Ectodermal cell (in vitro differentiated cells): ENCODE measurements around the gene ADAM17.

Experiments used
- H3K27ac ChIP-seq: 2 replicates; pipeline ENCODE4 v1.7.0; 2013; ENCODE audit warnings: mild to moderate bottlenecking, low read depth, low read length; ENCODE audit not compliant: insufficient read depth, poor library complexity, severe bottlenecking
- H3K27me3 ChIP-seq: 2 replicates; pipeline ENCODE4 v1.7.0; 2013; ENCODE audit warnings: mild to moderate bottlenecking, low read length; ENCODE audit not compliant: insufficient read depth, control insufficient read depth, poor library complexity, severe bottlenecking
- H3K36me3 ChIP-seq: one replicate; pipeline ENCODE4 v1.7.0; 2013; ENCODE audit warnings: low read length; ENCODE audit not compliant: control insufficient read depth, insufficient read depth
- H3K4me1 ChIP-seq: one replicate; pipeline ENCODE4 v1.7.0; 2013; ENCODE audit warnings: low read length; ENCODE audit not compliant: control insufficient read depth, insufficient read depth
- H3K4me3 ChIP-seq: 2 replicates; pipeline ENCODE4 v1.7.0; 2013; ENCODE audit warnings: low read depth, low read length, control low read depth; ENCODE audit not compliant: insufficient read depth
- H3K9me3 ChIP-seq: 2 replicates; pipeline ENCODE4 v1.7.0; 2013; ENCODE audit warnings: mild to moderate bottlenecking, low read length, moderate library complexity; ENCODE audit not compliant: control insufficient read depth
- WGBS, 2 experiments: methylation state at CpG; one replicate each; pipeline ENCODE4 v1.1.7; 2013; ENCODE audit warnings: missing lambda C conversion rate in 2 of 2; 5-methylcytosine and 5-hydroxymethylcytosine counted together

Gene ADAM17

GRCh38 chr2:9547262-9547991 is 8.2 kb downstream of the ADAM17 start:
- no peaks in the 10 kb centered on the region for H3K9me3 ChIP-seq
- 71 to 79% methylated on average over 5 of the region's 5 CpGs for WGBS, 2 experiments
- H3K27ac ChIP-seq = no peak overlapping the region
- H3K4me1 ChIP-seq = no peaks in the 10 kb centered on the region
- H3K4me3 ChIP-seq = no peak overlapping the region
- H3K27me3 ChIP-seq = no peaks in the 10 kb centered on the region
- no peaks in the 10 kb centered on the region for H3K36me3 ChIP-seq

DNA sequence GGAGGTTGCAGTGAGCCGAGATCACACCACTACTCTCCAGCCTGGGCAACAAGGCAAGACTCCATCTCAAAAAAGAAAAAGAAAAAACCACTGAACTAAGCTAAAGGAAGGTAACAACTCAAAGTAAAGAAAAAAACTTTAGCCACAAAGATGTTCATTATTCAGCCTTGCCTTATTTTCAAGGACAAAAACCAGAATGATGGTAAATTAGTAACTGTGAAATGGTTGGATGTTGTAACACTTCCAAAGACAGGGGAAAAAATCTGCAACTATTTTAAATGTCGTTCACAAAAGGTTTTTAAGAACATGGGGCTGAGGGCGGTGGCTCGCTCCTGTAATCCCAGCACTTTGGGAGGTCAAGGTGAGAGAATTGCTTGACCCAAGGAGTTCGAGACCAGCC is 10.1 kb downstream of the ADAM17 start:
- 91 to 92% methylated on average over 5 of the region's 5 CpGs for WGBS, 2 experiments
- H3K27ac ChIP-seq = no peak overlapping the region
- no peaks in the 10 kb centered on the region for H3K9me3 ChIP-seq
- no peak overlapping the region for H3K4me3 ChIP-seq
- no peaks in the 10 kb centered on the region for H3K4me1 ChIP-seq
- H3K27me3 ChIP-seq = no peaks in the 10 kb centered on the region
- H3K36me3 ChIP-seq = no peaks in the 10 kb centered on the region

- no peaks in the 10 kb centered on the region for H3K9me3 ChIP-seq
- H3K27me3 ChIP-seq = no peaks in the 10 kb centered on the region
- no peak overlapping the region for H3K4me3 ChIP-seq
- WGBS, 2 experiments = 95 to 96% methylated on average over 1 of the region's 1 CpG
- no peak overlapping the region for H3K27ac ChIP-seq
- H3K36me3 ChIP-seq = no peaks in the 10 kb centered on the region
- H3K4me1 ChIP-seq = no peaks in the 10 kb centered on the region
Observed at GRCh38 chr2:9543557-9543956, 12.1 kb downstream of the ADAM17 start.

DNA sequence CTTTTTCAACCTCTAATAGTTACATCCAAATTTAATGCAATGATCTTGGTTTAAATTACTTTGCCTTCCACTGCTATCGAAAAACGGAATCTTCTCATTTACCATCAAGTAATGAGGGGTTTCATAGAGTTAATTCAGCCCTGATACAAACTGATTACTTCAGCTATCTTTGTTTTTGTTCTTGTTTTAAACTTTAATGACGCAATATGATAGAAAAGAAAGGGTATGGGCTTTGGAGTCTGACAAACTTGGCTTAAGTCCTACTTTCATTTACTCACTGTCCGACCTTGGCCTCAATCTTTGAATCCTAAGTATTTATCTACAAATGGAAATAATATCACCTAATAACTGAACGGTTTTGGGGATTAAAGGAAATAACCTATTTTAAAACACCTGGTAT is 16.1 kb downstream of the ADAM17 start:
- no peak overlapping the region for H3K4me3 ChIP-seq
- no peak overlapping the region for H3K27ac ChIP-seq
- H3K9me3 ChIP-seq = no peaks in the 10 kb centered on the region
- no peaks in the 10 kb centered on the region for H3K27me3 ChIP-seq
- H3K4me1 ChIP-seq = no peaks in the 10 kb centered on the region
- WGBS, 2 experiments = 95 to 100% methylated on average over 1 to 3 of the region's 5 CpGs
- H3K36me3 ChIP-seq = no peaks in the 10 kb centered on the region

GRCh38 chr2:9538000-9538507 is 17.6 kb downstream of the ADAM17 start:
- no peaks in the 10 kb centered on the region for H3K27me3 ChIP-seq
- no peak overlapping the region for H3K27ac ChIP-seq
- no peaks in the 10 kb centered on the region for H3K36me3 ChIP-seq
- H3K9me3 ChIP-seq = no peaks in the 10 kb centered on the region
- WGBS, 2 experiments = 92 to 100% methylated on average over 1 to 2 of the region's 2 CpGs
- no peaks in the 10 kb centered on the region for H3K4me1 ChIP-seq
- H3K4me3 ChIP-seq = no peak overlapping the region

GRCh38 chr2:9536504-9536903 is 19.1 kb downstream of the ADAM17 start:
- H3K9me3 ChIP-seq = no peaks in the 10 kb centered on the region
- no peaks in the 10 kb centered on the region for H3K27me3 ChIP-seq
- no peaks in the 10 kb centered on the region for H3K4me1 ChIP-seq
- no peak overlapping the region for H3K4me3 ChIP-seq
- WGBS, 2 experiments = 92 to 96% methylated on average over 6 of the region's 6 CpGs
- H3K36me3 ChIP-seq = no peaks in the 10 kb centered on the region
- no peak overlapping the region for H3K27ac ChIP-seq

DNA sequence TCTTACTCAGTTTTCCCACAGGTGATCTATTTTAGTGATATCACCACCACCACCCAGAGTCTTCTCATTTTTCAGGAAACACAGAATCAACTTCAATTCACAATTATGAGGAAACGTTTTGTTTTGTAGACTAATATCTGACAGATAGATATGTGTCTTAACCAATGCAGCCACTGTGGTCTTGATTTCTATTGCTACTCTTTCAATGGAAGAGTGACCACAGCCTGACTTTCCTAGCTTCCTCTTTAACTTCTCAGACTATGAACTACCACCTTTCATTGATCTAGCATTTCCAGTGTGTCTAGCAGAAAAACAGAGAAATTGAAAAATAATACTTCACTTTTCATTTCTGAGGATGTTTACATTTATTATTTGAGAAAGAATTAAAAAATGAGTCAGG is 20.5 kb downstream of the ADAM17 start:
- no peak overlapping the region for H3K27ac ChIP-seq
- H3K4me1 ChIP-seq = no peaks in the 10 kb centered on the region
- H3K9me3 ChIP-seq = no peaks in the 10 kb centered on the region
- WGBS, 2 experiments = 86% methylated on average over 1 of the region's 1 CpG; no CpG with 5 or more reads in 1 of the 2 experiments
- no peaks in the 10 kb centered on the region for H3K36me3 ChIP-seq
- H3K4me3 ChIP-seq = no peak overlapping the region
- no peaks in the 10 kb centered on the region for H3K27me3 ChIP-seq

DNA sequence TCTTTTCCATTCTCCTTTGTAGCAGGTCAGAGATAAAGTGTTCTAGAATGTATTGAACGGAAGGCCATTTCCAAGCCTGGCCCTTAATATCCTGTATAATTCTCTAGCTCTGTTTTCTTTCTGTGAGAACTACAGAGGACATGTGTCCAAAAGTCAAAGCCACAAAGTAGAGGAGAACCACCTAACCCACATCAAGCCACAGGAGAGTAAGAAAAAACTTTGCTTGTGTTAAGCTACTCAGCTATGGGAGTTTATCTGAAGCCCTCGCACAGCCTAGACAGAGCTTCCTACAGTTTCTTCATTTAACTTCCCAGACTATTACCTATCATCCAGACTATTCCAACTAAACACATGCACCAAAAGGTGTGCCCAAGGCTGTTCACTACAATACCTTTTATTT is 22.0 kb downstream of the ADAM17 start:
- H3K4me1 ChIP-seq = no peaks in the 10 kb centered on the region
- WGBS, 2 experiments = 87 to 91% methylated on average over 1 to 2 of the region's 2 CpGs
- H3K9me3 ChIP-seq = no peaks in the 10 kb centered on the region
- no peak overlapping the region for H3K27ac ChIP-seq
- H3K27me3 ChIP-seq = no peaks in the 10 kb centered on the region
- H3K36me3 ChIP-seq = peaks cover 5% of the 10 kb centered on the region
- no peak overlapping the region for H3K4me3 ChIP-seq

DNA sequence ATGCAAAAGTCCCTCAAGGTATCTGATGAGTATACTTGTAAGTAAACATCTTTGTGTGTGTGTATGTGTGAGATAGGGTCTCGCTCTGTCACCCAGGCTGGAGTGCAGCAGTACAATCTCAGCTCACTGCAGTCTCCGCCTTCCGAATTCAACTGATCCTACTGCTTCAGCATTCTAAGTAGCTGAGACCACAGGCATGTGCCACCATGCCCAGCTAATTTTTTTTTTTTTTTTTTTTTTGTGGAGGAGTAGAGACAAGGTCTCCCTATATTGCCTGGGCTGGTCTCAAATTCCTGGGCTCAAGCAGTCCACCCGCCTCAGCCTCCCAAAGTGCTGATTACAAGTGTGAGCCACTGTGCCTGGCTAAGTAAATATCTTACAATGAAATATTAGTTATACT is 23.2 kb downstream of the ADAM17 start:
- peaks cover 5% of the 10 kb centered on the region for H3K36me3 ChIP-seq
- no peak overlapping the region for H3K4me3 ChIP-seq
- 89 to 99% methylated on average over 4 of the region's 4 CpGs for WGBS, 2 experiments
- H3K27ac ChIP-seq = no peak overlapping the region
- H3K4me1 ChIP-seq = no peaks in the 10 kb centered on the region
- no peaks in the 10 kb centered on the region for H3K9me3 ChIP-seq
- H3K27me3 ChIP-seq = no peaks in the 10 kb centered on the region

GRCh38 chr2:9527995-9528787 is 27.4 kb downstream of the ADAM17 start:
- H3K9me3 ChIP-seq = no peaks in the 10 kb centered on the region
- H3K27ac ChIP-seq = no peak overlapping the region
- H3K4me3 ChIP-seq = no peak overlapping the region
- no peaks in the 10 kb centered on the region for H3K4me1 ChIP-seq
- H3K36me3 ChIP-seq = peaks cover 5% of the 10 kb centered on the region
- WGBS, 2 experiments = 91 to 93% methylated on average over 3 of the region's 4 CpGs
- no peaks in the 10 kb centered on the region for H3K27me3 ChIP-seq
